Testis (tissue), 2 donors: Measurements from ENCODE around the gene SH3RF2.
"Not testable (repeated sequence)": the region's sequence is repeated elsewhere in the genome, so short reads cannot be mapped to it uniquely, and the experiment has no call there.

Experiments used
- POLR2A ChIP-seq: fragments of 450-650 bp; IDR thresholded peaks from one replicate; pipeline ENCODE4 v1.6.1; 2017; ENCODE audit warnings: antibody characterized with exemption, mild to moderate bottlenecking, moderate library complexity
- TF ChIP-seq, protein P1 (sequence below), 3 experiments: fragments of 450-650 bp in 2 of 3; fragments of 200-600 bp in 1 of 3; sonication (generic) in 1 of 3; IDR thresholded peaks; one replicate each; pipeline ENCODE4 v1.5.1; 2016 to 2019; ENCODE audit warnings: antibody characterized with exemption in 3 of 3, mild to moderate bottlenecking in 2 of 3, moderate library complexity in 1 of 3

- TF ChIP-seq, protein P1, sequence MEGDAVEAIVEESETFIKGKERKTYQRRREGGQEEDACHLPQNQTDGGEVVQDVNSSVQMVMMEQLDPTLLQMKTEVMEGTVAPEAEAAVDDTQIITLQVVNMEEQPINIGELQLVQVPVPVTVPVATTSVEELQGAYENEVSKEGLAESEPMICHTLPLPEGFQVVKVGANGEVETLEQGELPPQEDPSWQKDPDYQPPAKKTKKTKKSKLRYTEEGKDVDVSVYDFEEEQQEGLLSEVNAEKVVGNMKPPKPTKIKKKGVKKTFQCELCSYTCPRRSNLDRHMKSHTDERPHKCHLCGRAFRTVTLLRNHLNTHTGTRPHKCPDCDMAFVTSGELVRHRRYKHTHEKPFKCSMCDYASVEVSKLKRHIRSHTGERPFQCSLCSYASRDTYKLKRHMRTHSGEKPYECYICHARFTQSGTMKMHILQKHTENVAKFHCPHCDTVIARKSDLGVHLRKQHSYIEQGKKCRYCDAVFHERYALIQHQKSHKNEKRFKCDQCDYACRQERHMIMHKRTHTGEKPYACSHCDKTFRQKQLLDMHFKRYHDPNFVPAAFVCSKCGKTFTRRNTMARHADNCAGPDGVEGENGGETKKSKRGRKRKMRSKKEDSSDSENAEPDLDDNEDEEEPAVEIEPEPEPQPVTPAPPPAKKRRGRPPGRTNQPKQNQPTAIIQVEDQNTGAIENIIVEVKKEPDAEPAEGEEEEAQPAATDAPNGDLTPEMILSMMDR (IDR thresholded peaks at IDR 0.05): not testable (repeated sequence)
- not testable (repeated sequence) for TF ChIP-seq POLR2A
These were observed 17.8 kb downstream of the SH3RF2 start for GRCh38 chr5:145954140-145954539.
